D341Med (cell line): Measurements from ENCODE around the gene BHLHE40.
A peak's percentile ranks its signal among the peaks of the same experiment; 100 is the strongest.
"Not testable (repeated sequence)": the region's sequence is repeated elsewhere in the genome, so short reads cannot be mapped to it uniquely, and the experiment has no call there.

ENCODE experiments used
- DNase-seq: peaks from one replicate; pipeline ENCODE4 v3.0.0; 2012; ENCODE audit warnings: low spot score

Gene BHLHE40

GRCh38 chr3:4963669-4964570, 15.3 kb upstream of the BHLHE40 start:
- no peak for DNase-seq

- DNase-seq, result not testable (repeated sequence)
Observed at GRCh38 chr3:4966006-4966405, 13.2 kb upstream of the BHLHE40 start.

GRCh38 chr3:4967683-4968082, 11.6 kb upstream of the BHLHE40 start:
- DNase-seq, result not testable (repeated sequence)

GRCh38 chr3:4971437-4971836, 7.8 kb upstream of the BHLHE40 start:
- DNase-seq, result not testable (repeated sequence)

- no peak for DNase-seq
Observed at GRCh38 chr3:4971838-4972237, 7.4 kb upstream of the BHLHE40 start.

- no peak for DNase-seq
Observed at GRCh38 chr3:4972652-4973643, 6.3 kb upstream of the BHLHE40 start.

GRCh38 chr3:4974154-4974553, 5.1 kb upstream of the BHLHE40 start:
- no peak for DNase-seq

- peak; percentile 76 for DNase-seq
Observed at GRCh38 chr3:4976109-4976508, 3.1 kb upstream of the BHLHE40 start.

GRCh38 chr3:4977001-4977852, 2.0 kb upstream of the BHLHE40 start:
- DNase-seq, result no peak

GRCh38 chr3:4977853-4978203, 1.4 kb upstream of the BHLHE40 start:
- DNase-seq, result no peak

GRCh38 chr3:4978204-4978965, 852 bp upstream of the BHLHE40 start:
- peak; percentile 88 for DNase-seq

GRCh38 chr3:4978966-4979427, 240 bp upstream of the BHLHE40 start:
- peak; percentile 79 for DNase-seq

- DNase-seq, result peak; percentile 85
Observed at GRCh38 chr3:4980229-4981203, 1.3 kb downstream of the BHLHE40 start.

- DNase-seq, result no peak
Observed at GRCh38 chr3:4981294-4981664, 2.0 kb downstream of the BHLHE40 start.

- DNase-seq, result no peak
Observed at GRCh38 chr3:4981665-4982494, 2.6 kb downstream of the BHLHE40 start.

- no peak for DNase-seq
Observed at GRCh38 chr3:4982773-4983738, 3.8 kb downstream of the BHLHE40 start.

- DNase-seq, result no peak
Observed at GRCh38 chr3:4983739-4984510, 4.7 kb downstream of the BHLHE40 start.
